Prostate gland (tissue), 2 donors: ENCODE results near the gene ZNF100. TPM values are rescaled to one million over a fixed set of nuclear protein-coding genes. Genes with fewer than 3 reads are reported as not detected.

Experiments used
- DNase-seq: peaks from one replicate; pipeline ENCODE4 v3.0.0-alpha.2; 2019; ENCODE audit warnings: low spot score
- H3K27ac ChIP-seq, 2 donors: fragments of 200-600 bp; sonication (generic); 2 replicates each; pipeline ENCODE4 v1.5.1; 2017 to 2019
- H3K27me3 ChIP-seq: fragments of 200-600 bp; sonication (generic); replicated peaks from 2 replicates; pipeline ENCODE4 v1.5.1; 2019; ENCODE audit not compliant: insufficient read depth
- H3K36me3 ChIP-seq, 2 donors: fragments of 200-600 bp; sonication (generic); 1 replicate in 1 of 2; 2 replicates in 1 of 2; pipeline versions ENCODE4 v1.5.1 to v1.8.1; 2017 to 2019
- H3K4me1 ChIP-seq: fragments of 200-600 bp; sonication (generic); replicated peaks from 2 replicates; pipeline ENCODE4 v1.5.1; 2019
- H3K4me3 ChIP-seq, 2 donors: fragments of 200-600 bp; sonication (generic); 2 replicates each; pipeline ENCODE4 v1.5.1; 2017 to 2019
- H3K9me3 ChIP-seq: fragments of 200-600 bp; sonication (generic); 2 replicates; pipeline ENCODE4 v1.5.1; 2017
- CTCF ChIP-seq, 4 experiments: fragments of 200-600 bp in 2 of 4; fragments of 450-650 bp in 2 of 4; sonication (generic) in 2 of 4; IDR thresholded peaks; 1 replicate in 3 of 4; 2 replicates in 1 of 4; pipeline ENCODE4 v1.5.1; 2016 to 2019; ENCODE audit warnings: antibody characterized with exemption in 4 of 4, mild to moderate bottlenecking in 2 of 4, moderate library complexity in 2 of 4
- POLR2A ChIP-seq: fragments of 450-650 bp; IDR thresholded peaks from one replicate; pipeline ENCODE4 v1.6.1; 2016; ENCODE audit warnings: antibody characterized with exemption, mild to moderate bottlenecking
- POLR2AphosphoS5 ChIP-seq: sonication (generic); formaldehyde crosslinking; IDR thresholded peaks from one replicate; pipeline ENCODE4 v1.6.1; 2017; ENCODE audit warnings: antibody characterized with exemption
- WGBS: methylation state at CpG from one replicate; pipeline ENCODE4 v1.1.5; 2018; 5-methylcytosine and 5-hydroxymethylcytosine counted together
- intact Hi-C: fragments of 100-400 bp; cut with DNase I; formaldehyde crosslinking; loops from one replicate; pipeline ENCODE4 v1.14.2; 2022
- total RNA-seq, 2 donors: library from RNA; depleted of rRNA; stranded (reverse); fragments of >200 nt; gene quantifications; one replicate each; pipeline ENCODE4 v1.1.0, GENCODE V29; 2016

The ZNF100 gene
- total RNA-seq, 2 donors from 2014 or later: 6.4 to 7.7 TPM

- intact Hi-C loops: no loop called here
Measured at GRCh38 chr19:21691661-21692060, 75.7 kb downstream of the ZNF100 start.

GRCh38 chr19:21688464-21688863, 78.9 kb downstream of the ZNF100 start:
- 76% methylated on average over 3 of the region's 3 CpGs for WGBS
- Histone ChIP-seq H3K4me1 (no peaks in the 10 kb centered on the region), H3K27ac (no peak overlapping the region), H3K9me3 (no peaks in the 10 kb centered on the region), H3K4me3 (no peak overlapping the region), H3K36me3 (no peaks in the 10 kb centered on the region), H3K27me3 (no peaks in the 10 kb centered on the region)
- no peak for TF ChIP-seq CTCF (IDR thresholded peaks at IDR 0.05)
- no peak for TF ChIP-seq POLR2AphosphoS5
- TF ChIP-seq POLR2A: no peak
- intact Hi-C loops: no loop called here
- no peak for DNase-seq

More at GRCh38 chr19:21691661-21692060, 75.7 kb downstream of the ZNF100 start:
- 33% methylated on average over 1 of the region's 1 CpG for WGBS
- Histone ChIP-seq H3K4me1 (no peaks in the 10 kb centered on the region), H3K9me3 (no peaks in the 10 kb centered on the region), H3K4me3 (no peak overlapping the region), H3K36me3 (no peaks in the 10 kb centered on the region), H3K27ac (no peak overlapping the region), H3K27me3 (no peaks in the 10 kb centered on the region)
- TF ChIP-seq CTCF (IDR thresholded peaks at IDR 0.05) (no peak), POLR2AphosphoS5 (no peak), POLR2A (no peak)
- no peak for DNase-seq

- Histone ChIP-seq H3K27me3 (no peaks in the 10 kb centered on the region), H3K4me1 (no peaks in the 10 kb centered on the region), H3K4me3 (no peak overlapping the region), H3K36me3 (no peaks in the 10 kb centered on the region), H3K27ac (no peak overlapping the region), H3K9me3 (no peaks in the 10 kb centered on the region)
- 67% methylated on average over 3 of the region's 3 CpGs for WGBS
- intact Hi-C loops: no loop called here
- no peak for TF ChIP-seq POLR2A
- TF ChIP-seq POLR2AphosphoS5: no peak
- no peak for TF ChIP-seq CTCF (IDR thresholded peaks at IDR 0.05)
- DNase-seq: no peak
Measured at GRCh38 chr19:21680671-21681070, 86.7 kb downstream of the ZNF100 start.

- Histone ChIP-seq H3K27me3 (no peaks in the 10 kb centered on the region), H3K9me3 (no peaks in the 10 kb centered on the region), H3K36me3 (no peaks in the 10 kb centered on the region), H3K4me1 (no peaks in the 10 kb centered on the region), H3K4me3 (no peak overlapping the region), H3K27ac (no peak overlapping the region)
- intact Hi-C loops: no loop called here
- no peak for DNase-seq
- no peak for TF ChIP-seq POLR2A
- no peak for TF ChIP-seq POLR2AphosphoS5
- TF ChIP-seq CTCF (IDR thresholded peaks at IDR 0.05): no peak
- 86% methylated on average over 5 of the region's 5 CpGs for WGBS
Measured at GRCh38 chr19:21680026-21680425, 87.4 kb downstream of the ZNF100 start.

GRCh38 chr19:21677696-21678418, 89.5 kb downstream of the ZNF100 start:
- H3K27ac ChIP-seq: no peak overlapping the region
- H3K4me3 ChIP-seq: no peak overlapping the region
- no peaks in the 10 kb centered on the region for H3K4me1 ChIP-seq
- no peaks in the 10 kb centered on the region for H3K9me3 ChIP-seq
- H3K27me3 ChIP-seq: no peaks in the 10 kb centered on the region
- no peaks in the 10 kb centered on the region for H3K36me3 ChIP-seq
- DNase-seq: no peak
- 73% methylated on average over 38 of the region's 38 CpGs for WGBS
- TF ChIP-seq CTCF (IDR thresholded peaks at IDR 0.05) (no peak), POLR2A (no peak), POLR2AphosphoS5 (no peak)
- intact Hi-C loops: no loop called here
